IPS-18a (cell line): ENCODE measurements around the gene TSGA10IP.

Source experiments
- H3K27ac ChIP-seq: one replicate; pipeline ENCODE4 v1.5.1; 2013; ENCODE audit warnings: low read length
- H3K27me3 ChIP-seq: one replicate; pipeline ENCODE4 v1.6.1; 2013; ENCODE audit warnings: mild to moderate bottlenecking, low read length; ENCODE audit not compliant: control insufficient read depth, insufficient read depth
- H3K36me3 ChIP-seq: one replicate; pipeline ENCODE4 v1.6.1; 2013; ENCODE audit warnings: low read depth, low read length; ENCODE audit not compliant: control insufficient read depth
- H3K4me1 ChIP-seq: one replicate; pipeline ENCODE4 v1.6.1; 2013; ENCODE audit warnings: low read depth, low read length; ENCODE audit not compliant: control insufficient read depth
- H3K4me3 ChIP-seq: one replicate; pipeline ENCODE4 v1.5.1; 2013; ENCODE audit warnings: low read length
- H3K9ac ChIP-seq: one replicate; pipeline ENCODE4 v1.6.1; 2013; ENCODE audit warnings: mild to moderate bottlenecking, low read length, moderate library complexity
- H3K9me3 ChIP-seq: one replicate; pipeline ENCODE4 v1.6.1; 2013; ENCODE audit warnings: low read depth, low read length; ENCODE audit not compliant: control insufficient read depth

Gene TSGA10IP

GRCh38 chr11:65968600-65969482, 23.6 kb downstream of the TSGA10IP start:
- no peak overlapping the region for H3K27ac ChIP-seq
- no peaks in the 10 kb centered on the region for H3K9me3 ChIP-seq
- H3K27me3 ChIP-seq: no peaks in the 10 kb centered on the region
- no peak overlapping the region for H3K9ac ChIP-seq
- H3K4me3 ChIP-seq: no peak overlapping the region
- no peaks in the 10 kb centered on the region for H3K4me1 ChIP-seq
- H3K36me3 ChIP-seq: peaks cover 64% of the 10 kb centered on the region

DNA sequence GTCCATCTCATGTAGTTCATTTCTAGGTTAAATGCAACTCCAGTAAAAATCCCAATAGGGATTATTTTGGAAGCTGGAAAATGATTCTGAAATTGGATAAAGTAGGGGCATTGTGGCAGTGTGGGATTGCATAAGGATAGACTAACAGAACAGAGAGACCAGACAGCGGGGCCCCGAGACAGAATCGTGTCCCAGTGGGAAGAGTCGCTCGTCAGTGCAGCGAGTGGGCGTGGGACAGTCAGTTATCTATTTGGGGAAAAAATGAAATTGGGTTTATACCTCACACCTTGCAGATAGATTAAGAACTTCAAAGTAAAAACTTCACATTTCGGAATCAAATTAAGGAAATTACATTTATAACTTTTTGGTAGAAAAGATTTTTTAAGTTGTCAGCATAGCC, 26.8 kb downstream of the TSGA10IP start:
- Histone ChIP-seq H3K9ac (no peak overlapping the region), H3K27ac (no peak overlapping the region), H3K36me3 (peaks cover 40% of the 10 kb centered on the region)

GRCh38 chr11:65973439-65974110, 28.3 kb downstream of the TSGA10IP start:
- Histone ChIP-seq H3K36me3 (peaks cover 40% of the 10 kb centered on the region), H3K9me3 (no peaks in the 10 kb centered on the region), H3K4me1 (no peaks in the 10 kb centered on the region), H3K27ac (no peak overlapping the region), H3K4me3 (no peak overlapping the region), H3K9ac (no peak overlapping the region), H3K27me3 (no peaks in the 10 kb centered on the region)

More for the DNA sequence above, 26.8 kb downstream of the TSGA10IP start:
- no peaks in the 10 kb centered on the region for H3K9me3 ChIP-seq
- H3K27me3 ChIP-seq: no peaks in the 10 kb centered on the region
- H3K4me3 ChIP-seq: no peak overlapping the region
- no peaks in the 10 kb centered on the region for H3K4me1 ChIP-seq

DNA sequence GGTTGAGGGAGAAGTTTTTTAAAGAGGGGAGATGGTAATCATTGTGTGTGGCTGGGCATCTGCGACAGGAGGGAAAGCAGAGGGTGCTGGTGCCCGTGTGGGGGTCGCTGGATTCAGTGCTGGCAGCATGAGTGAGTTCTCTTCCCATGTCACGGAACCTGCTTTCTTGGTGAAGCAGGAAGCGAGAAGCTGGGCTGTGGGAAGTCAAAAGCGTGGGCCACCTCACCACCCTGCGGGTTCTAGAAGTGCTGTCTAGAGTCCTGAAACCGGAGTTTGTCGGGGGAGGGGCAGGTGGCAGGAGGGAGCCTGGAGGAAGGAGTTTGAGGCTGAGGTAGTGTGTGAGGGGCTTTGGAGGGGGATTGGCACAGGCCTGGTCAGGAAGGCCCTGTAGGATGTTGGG, 30.5 kb downstream of the TSGA10IP start:
- H3K4me1 ChIP-seq: no peaks in the 10 kb centered on the region
- H3K9ac ChIP-seq: no peak overlapping the region
- no peaks in the 10 kb centered on the region for H3K9me3 ChIP-seq
- H3K4me3 ChIP-seq: no peak overlapping the region
- no peak overlapping the region for H3K27ac ChIP-seq
- peaks cover 36% of the 10 kb centered on the region for H3K36me3 ChIP-seq
- no peaks in the 10 kb centered on the region for H3K27me3 ChIP-seq

GRCh38 chr11:65976216-65977176, 31.2 kb downstream of the TSGA10IP start:
- H3K9me3 ChIP-seq: no peaks in the 10 kb centered on the region
- no peak overlapping the region for H3K9ac ChIP-seq
- H3K4me3 ChIP-seq: no peak overlapping the region
- no peaks in the 10 kb centered on the region for H3K27me3 ChIP-seq
- H3K36me3 ChIP-seq: peaks cover 36% of the 10 kb centered on the region
- H3K27ac ChIP-seq: no peak overlapping the region
- no peaks in the 10 kb centered on the region for H3K4me1 ChIP-seq

DNA sequence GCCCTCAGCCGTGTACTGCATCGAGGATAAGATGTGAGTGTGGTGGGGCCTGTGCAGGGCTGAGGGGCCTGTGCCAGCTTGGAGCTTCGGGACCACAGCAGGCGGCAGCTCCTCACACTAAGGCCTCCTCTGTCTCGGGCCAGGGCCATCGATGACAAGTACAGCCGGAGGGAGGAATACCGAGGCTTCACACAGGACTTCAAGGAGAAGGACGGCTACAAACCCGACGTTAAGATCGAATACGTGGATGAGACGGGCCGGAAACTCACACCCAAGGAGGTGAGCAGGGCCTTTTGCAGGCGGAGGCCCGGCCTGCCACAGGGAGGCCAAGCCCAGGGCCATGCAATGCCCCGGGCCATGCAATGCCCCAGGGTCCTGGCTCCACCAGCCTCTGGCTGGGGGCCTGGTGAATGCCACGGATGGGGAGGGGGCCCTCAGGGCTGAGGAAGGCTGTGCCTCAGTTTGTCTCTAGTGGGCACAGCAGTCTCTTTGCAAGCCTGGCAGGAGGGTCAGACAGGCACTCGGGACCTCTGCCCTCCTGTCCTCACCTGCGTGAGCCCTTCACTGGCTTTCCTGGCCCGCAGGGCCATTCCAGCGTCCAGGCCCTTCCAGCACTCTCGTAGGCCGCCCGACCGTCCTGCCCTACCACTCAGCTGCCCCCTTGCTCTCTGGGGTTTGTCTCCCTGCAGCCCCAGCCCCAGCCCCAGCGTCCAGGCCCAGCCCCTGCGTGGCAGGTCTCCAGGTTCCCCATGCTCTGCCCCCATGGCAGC, 32.5 kb downstream of the TSGA10IP start:
- Histone ChIP-seq H3K36me3 (peaks cover 36% of the 10 kb centered on the region), H3K9ac (no peak overlapping the region), H3K4me3 (no peak overlapping the region), H3K27ac (no peak overlapping the region), H3K9me3 (no peaks in the 10 kb centered on the region), H3K27me3 (no peaks in the 10 kb centered on the region), H3K4me1 (no peaks in the 10 kb centered on the region)

- Histone ChIP-seq H3K9me3 (no peaks in the 10 kb centered on the region), H3K36me3 (peaks cover 29% of the 10 kb centered on the region), H3K27ac (no peak overlapping the region), H3K27me3 (no peaks in the 10 kb centered on the region), H3K4me3 (no peak overlapping the region), H3K9ac (no peak overlapping the region), H3K4me1 (no peaks in the 10 kb centered on the region)
Observed at GRCh38 chr11:65978391-65979238, 33.3 kb downstream of the TSGA10IP start.

GRCh38 chr11:65979261-65979759, 34.0 kb downstream of the TSGA10IP start:
- Histone ChIP-seq H3K9ac (no peak overlapping the region), H3K27ac (no peak overlapping the region), H3K4me3 (no peak overlapping the region), H3K36me3 (peaks cover 27% of the 10 kb centered on the region), H3K9me3 (no peaks in the 10 kb centered on the region), H3K4me1 (no peaks in the 10 kb centered on the region), H3K27me3 (no peaks in the 10 kb centered on the region)

GRCh38 chr11:65981101-65981740, 35.9 kb downstream of the TSGA10IP start:
- Histone ChIP-seq H3K27ac (no peak overlapping the region), H3K9ac (no peak overlapping the region)

More at GRCh38 chr11:65981101-65981740, 35.9 kb downstream of the TSGA10IP start:
- H3K9me3 ChIP-seq: no peaks in the 10 kb centered on the region
- H3K4me1 ChIP-seq: no peaks in the 10 kb centered on the region
- H3K4me3 ChIP-seq: no peak overlapping the region
- H3K27me3 ChIP-seq: no peaks in the 10 kb centered on the region
- H3K36me3 ChIP-seq: peaks cover 26% of the 10 kb centered on the region
